Panc1 (cell line): ENCODE measurements around the gene ZNF335. TPM values are rescaled to one million over a fixed set of nuclear protein-coding genes. Genes with fewer than 3 reads are reported as not detected.
"Not testable (repeated sequence)": the region's sequence is repeated elsewhere in the genome, so short reads cannot be mapped to it uniquely, and the experiment has no call there.

Source experiments
- ATAC-seq: fragments of 200-7000 bp; cut with Tn5 transposase; 2 replicates; pipeline ENCODE4 v1.9.1; 2020; ENCODE audit warnings: mild to moderate bottlenecking, moderate library complexity
- BruUV-seq: library from RNA; stranded (reverse); fragments of 400-500 nt; replicated peaks from 2 replicates; lab custom pipeline; 2021; lab: Mats Ljungman, UMichigan
- CTCF ChIA-PET: fragments of 300-600 bp; sonication (Branson Sonifier 250); formaldehyde crosslinking; loops from one replicate; lab custom pipeline; 2022; ENCODE audit warnings: antibody characterized with exemption; lab: Charles Lee
- POLR2A ChIA-PET: fragments of 300-600 bp; sonication (Branson Sonifier 250); formaldehyde crosslinking; loops from one replicate; lab custom pipeline; 2022; ENCODE audit warnings: antibody characterized with exemption; lab: Charles Lee
- DNase-seq: peaks from one replicate; pipeline ENCODE4 v3.0.0-alpha.2; 2010; ENCODE audit warnings: low read depth, low spot score
- H3K27ac ChIP-seq: 2 replicates; pipeline ENCODE4 v1.5.1; 2011; ENCODE audit warnings: mild to moderate bottlenecking, low read length, inconsistent platforms
- H3K27me3 ChIP-seq: fragments of 200-500 bp; sonication (Bioruptor generic); 2 replicates; pipeline ENCODE4 v1.6.0; 2014; ENCODE audit warnings: low read length, inconsistent platforms; ENCODE audit not compliant: control insufficient read depth, insufficient read depth
- H3K36me3 ChIP-seq: fragments of 200-500 bp; sonication (Bioruptor generic); 2 replicates; pipeline ENCODE4 v1.5.1; 2014; ENCODE audit warnings: inconsistent platforms, mild to moderate bottlenecking, low read length, moderate library complexity; ENCODE audit not compliant: control insufficient read depth, insufficient read depth
- H3K4me1 ChIP-seq: 2 replicates; pipeline ENCODE4 v1.5.1; 2011; ENCODE audit warnings: inconsistent platforms, mild to moderate bottlenecking, low read length, moderate library complexity; ENCODE audit not compliant: control insufficient read depth, insufficient read depth
- H3K4me3 ChIP-seq, 2 experiments: 2 replicates each; pipeline ENCODE4 v1.5.1; 2011 to 2012; ENCODE audit warnings: low read depth in 2 of 2, low read length in 2 of 2, mild to moderate bottlenecking in 2 of 2, inconsistent platforms in 1 of 2, moderate library complexity in 1 of 2
- H3K9me3 ChIP-seq: fragments of 200-500 bp; sonication (Bioruptor generic); 2 replicates; pipeline ENCODE4 v1.5.1; 2014; ENCODE audit warnings: low read depth, mild to moderate bottlenecking, inconsistent platforms, low read length, moderate library complexity; ENCODE audit not compliant: control insufficient read depth, insufficient read depth
- CTCF ChIP-seq: fragments of 450-650 bp; IDR thresholded peaks from 2 replicates; pipeline ENCODE4 v1.5.1; 2017; ENCODE audit warnings: mild to moderate bottlenecking
- POLR2AphosphoS5 ChIP-seq: IDR thresholded peaks from 2 replicates; pipeline ENCODE4 v1.6.1; 2012; ENCODE audit warnings: mild to moderate bottlenecking, low read depth, low read length, moderate library complexity
- REST ChIP-seq, 2 experiments: IDR thresholded peaks; 2 replicates each; pipeline ENCODE4 v1.6.1; 2011 to 2012; ENCODE audit warnings: low read depth in 2 of 2, control low read depth in 1 of 2, low read length in 1 of 2, mild to moderate bottlenecking in 1 of 2, moderate library complexity in 1 of 2; ENCODE audit not compliant: insufficient read depth in 1 of 2
- SIN3A ChIP-seq: IDR thresholded peaks from 2 replicates; pipeline ENCODE4 v1.6.1; 2012; ENCODE audit warnings: low read depth, mild to moderate bottlenecking, low read length, moderate library complexity, borderline replicate concordance; ENCODE audit not compliant: insufficient read depth
- TCF7L2 ChIP-seq: IDR thresholded peaks from 2 replicates; pipeline ENCODE4 v1.6.1; 2011; ENCODE audit warnings: mild to moderate bottlenecking, low read depth, low read length, inconsistent platforms
- in situ Hi-C: cut with HindIII; loops from 2 replicates; pipeline ENCODE4 v1.10.0; 2016; ENCODE audit warnings: low sequenced_read_pairs, low pct_unique_long_range_greater_than_20kb
- intact Hi-C: fragments of 100-400 bp; cut with micrococcal nuclease; formaldehyde crosslinking; loops from one replicate; pipeline ENCODE4 v1.10.0; 2022; ENCODE audit not compliant: unreplicated experiment
- total RNA-seq: library from RNA; stranded (reverse); gene quantifications from one replicate; pipeline ENCODE4 v1.2.1, GENCODE V29; 2021; ENCODE audit not compliant: unreplicated experiment

ZNF335 gene
- total RNA-seq, 1 experiment from 2014 or later, result 31.1 TPM

DNA sequence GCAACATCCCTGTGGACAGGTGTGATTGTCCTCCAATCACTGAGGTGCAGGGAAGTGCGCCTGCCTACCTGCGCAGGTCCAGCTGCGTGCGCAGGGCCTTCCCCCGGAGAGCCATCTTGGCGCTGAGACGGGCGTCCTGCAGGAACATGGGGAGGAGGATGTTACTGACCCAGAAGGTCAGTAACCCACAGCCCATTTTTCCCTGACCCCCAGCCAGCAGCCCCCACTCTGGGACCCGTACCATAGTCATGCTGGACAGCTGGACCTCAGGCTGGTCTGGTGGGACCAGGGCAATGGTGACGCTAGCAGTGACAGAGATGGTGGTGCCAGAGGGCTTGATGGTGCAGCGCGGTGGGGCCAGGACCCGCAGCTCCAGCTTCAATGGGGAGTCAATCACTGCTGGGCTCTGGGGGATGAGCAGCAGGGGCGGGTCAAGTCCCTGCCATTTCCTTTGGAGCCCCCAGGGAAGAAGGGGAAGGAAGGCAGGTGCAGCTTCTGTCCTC is 69.8 kb downstream of the ZNF335 start:
- ChIA-PET POLR2A (no interaction called here), CTCF (interaction anchor here (0.6 to 0.7 kb wide), 2 partner anchors 36 to 67 kb away, joined by 4 to 5 read pairs; no protein-coding TSS in a partner anchor)
- H3K27me3 ChIP-seq, result no peaks in the 10 kb centered on the region
- H3K4me3 ChIP-seq, result no peak overlapping the region
- no peak overlapping the region for H3K27ac ChIP-seq
- in situ Hi-C loops, result no loop called here
- no TSS peak for BruUV-seq
- H3K4me1 ChIP-seq, result no peaks in the 10 kb centered on the region
- ATAC-seq (no peak), DNase-seq (no peak)
- no peaks in the 10 kb centered on the region for H3K36me3 ChIP-seq
- no peak for TF ChIP-seq POLR2AphosphoS5
- TF ChIP-seq SIN3A, result no peak
- no peak for TF ChIP-seq TCF7L2
- TF ChIP-seq CTCF, result no peak
- no peak for TF ChIP-seq REST (IDR thresholded peaks at IDR 0.05; ENCODE audit: insufficient read depth in 1 of 2, low read depth in 2 of 2, low read length in 1 of 2)
- intact Hi-C loops, result no loop called here
- no peaks in the 10 kb centered on the region for H3K9me3 ChIP-seq

GRCh38 chr20:45901332-45901731 is 70.7 kb downstream of the ZNF335 start:
- H3K4me3 ChIP-seq, POLR2A ChIA-PET, H3K4me1 ChIP-seq, in situ Hi-C loops, intact Hi-C loops, ATAC-seq, BruUV-seq, H3K36me3 ChIP-seq, H3K27me3 ChIP-seq, H3K9me3 ChIP-seq, DNase-seq, CTCF ChIA-PET, H3K27ac ChIP-seq: not testable (repeated sequence)

DNA sequence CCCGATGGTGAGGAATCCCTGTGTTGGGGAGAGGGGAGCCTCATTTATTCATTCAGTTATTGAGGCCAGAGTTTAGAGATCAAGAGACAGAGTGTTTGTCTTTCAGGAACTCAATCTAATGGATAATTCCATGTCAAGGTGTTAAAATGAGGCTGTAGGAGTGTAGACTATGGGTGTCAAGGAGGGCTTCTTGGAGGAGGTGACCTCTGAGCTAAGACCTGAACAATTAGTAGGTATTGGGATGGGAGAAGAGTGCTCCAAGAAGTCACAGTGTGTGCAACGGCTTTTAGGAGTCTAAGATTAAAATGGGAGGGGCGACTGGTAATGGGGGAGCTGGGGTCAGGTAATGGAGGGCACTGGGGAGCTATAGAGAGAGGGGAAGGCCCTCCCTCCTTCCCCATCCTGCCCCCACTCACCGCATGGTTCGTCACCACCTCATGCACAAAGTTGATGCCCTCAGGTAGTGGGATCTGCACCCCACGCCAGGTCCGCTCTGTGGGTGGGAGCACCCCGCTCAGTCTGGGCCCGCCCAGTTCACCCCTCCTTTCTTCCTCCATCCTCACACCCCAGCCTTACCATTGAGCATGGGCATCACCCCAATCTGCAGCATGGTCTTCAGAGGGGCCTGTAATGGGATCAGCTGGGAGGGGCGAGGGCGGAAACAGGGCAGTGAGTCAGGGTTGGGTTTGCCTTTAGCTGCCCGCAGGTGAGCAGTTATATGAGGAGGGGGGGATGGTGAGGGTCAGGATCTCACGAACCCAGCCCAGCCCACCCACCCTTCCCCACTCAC is 72.8 kb downstream of the ZNF335 start:
- H3K27ac ChIP-seq, result no peak overlapping the region
- ATAC-seq (no peak), DNase-seq (no peak)
- H3K4me1 ChIP-seq, result no peaks in the 10 kb centered on the region
- no peaks in the 10 kb centered on the region for H3K9me3 ChIP-seq
- in situ Hi-C loops, result no loop called here
- H3K4me3 ChIP-seq, result no peak overlapping the region
- POLR2A ChIA-PET, result interaction anchor here (0.6 kb wide), 1 partner anchor 75 kb away, joined by 4 read pairs; no protein-coding TSS in a partner anchor
- intact Hi-C loops, result no loop called here
- TF ChIP-seq TCF7L2 (no peak), CTCF (no peak), SIN3A (no peak), REST (IDR thresholded peaks at IDR 0.05; ENCODE audit: insufficient read depth in 1 of 2, low read depth in 2 of 2, low read length in 1 of 2) (no peak), POLR2AphosphoS5 (no peak)
- CTCF ChIA-PET, result no interaction called here
- BruUV-seq, result no TSS peak
- no peaks in the 10 kb centered on the region for H3K36me3 ChIP-seq
- H3K27me3 ChIP-seq, result no peaks in the 10 kb centered on the region
